NCI-H128 (cell line): ENCODE results near the gene WSCD2.
"Not testable (repeated sequence)": the region's sequence is repeated elsewhere in the genome, so short reads cannot be mapped to it uniquely, and the experiment has no call there.

ENCODE experiments used
- DNase-seq: peaks from one replicate; lab custom pipeline; 2025; ENCODE audit not compliant: unreplicated experiment; lab: John Stamatoyannopoulos, UW

Gene WSCD2

DNA sequence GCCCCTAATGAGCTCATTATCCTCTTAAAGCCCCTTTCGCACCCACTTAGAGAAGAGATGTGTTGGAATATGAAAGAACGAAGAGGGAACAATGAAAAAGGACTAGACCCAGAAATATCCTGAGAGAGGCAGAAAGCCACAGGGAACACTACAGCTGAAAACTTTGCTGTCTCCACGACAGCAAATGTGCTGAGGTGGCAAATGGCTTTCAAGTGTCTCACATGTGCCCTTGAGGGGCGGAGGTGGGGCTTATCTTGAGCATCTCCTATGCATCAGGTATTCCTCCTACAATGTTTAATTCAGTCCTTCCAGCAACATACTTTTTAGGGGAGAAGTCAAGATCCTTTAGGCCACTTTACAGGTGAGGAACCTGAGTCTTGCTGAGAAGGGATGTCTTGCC lies 62.9 kb downstream of the WSCD2 start:
- no peak for DNase-seq

DNA sequence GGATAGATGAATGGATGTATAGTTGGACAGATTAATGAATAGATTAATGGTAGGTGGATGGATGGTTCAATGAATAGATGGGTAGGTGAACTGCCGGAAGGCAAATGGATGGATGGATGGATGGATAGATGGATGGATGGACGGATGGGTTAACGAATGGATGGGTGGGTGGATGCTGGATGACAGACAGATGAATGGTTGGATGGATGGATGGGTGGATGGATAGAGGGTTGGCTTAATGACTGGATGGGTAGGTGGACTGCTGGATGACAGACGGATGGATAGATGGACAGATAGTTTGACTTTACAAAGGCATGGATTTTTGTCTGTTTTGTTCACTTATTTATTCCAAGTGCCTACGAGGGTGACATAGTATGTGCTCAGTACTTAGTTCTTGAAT lies 64.4 kb downstream of the WSCD2 start:
- no peak for DNase-seq

DNA sequence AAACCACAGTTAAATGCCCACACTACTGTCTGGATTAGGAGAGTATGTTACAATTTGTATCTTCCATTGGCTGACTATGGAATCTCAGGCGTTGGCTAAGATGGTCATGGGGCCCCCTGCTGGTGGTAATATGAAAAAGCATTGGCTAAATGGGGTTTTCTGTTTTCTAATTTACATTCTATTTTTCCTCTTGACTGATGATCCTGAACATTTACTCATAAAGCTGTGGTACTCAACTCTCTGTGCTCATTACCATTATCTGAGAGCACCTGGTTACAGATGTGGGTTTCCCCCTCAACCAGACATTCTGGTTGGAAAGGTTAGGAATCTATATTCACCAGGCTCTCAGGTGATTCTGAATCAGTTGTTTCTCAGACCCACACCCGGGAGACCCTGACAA lies 64.8 kb downstream of the WSCD2 start:
- DNase-seq, result no peak

DNA sequence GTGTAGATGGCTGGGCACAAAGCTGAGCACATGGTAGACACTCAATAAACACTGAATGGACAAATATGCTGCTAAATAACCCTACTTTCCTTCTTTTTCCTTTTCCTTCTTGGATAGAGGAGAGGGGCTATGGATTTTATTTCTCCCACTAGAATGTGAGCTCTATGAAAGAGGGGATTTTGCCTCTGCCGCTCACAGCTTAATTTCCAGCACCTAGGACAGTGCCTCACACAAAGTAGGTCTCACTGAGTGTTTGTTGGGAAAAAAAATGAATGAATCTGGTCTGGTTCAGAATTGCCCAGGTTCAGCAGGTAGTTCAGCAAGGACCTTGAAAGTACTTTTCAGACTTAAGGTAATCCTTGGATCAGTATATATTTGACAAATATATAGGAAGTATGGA lies 65.5 kb downstream of the WSCD2 start:
- no peak for DNase-seq

DNA sequence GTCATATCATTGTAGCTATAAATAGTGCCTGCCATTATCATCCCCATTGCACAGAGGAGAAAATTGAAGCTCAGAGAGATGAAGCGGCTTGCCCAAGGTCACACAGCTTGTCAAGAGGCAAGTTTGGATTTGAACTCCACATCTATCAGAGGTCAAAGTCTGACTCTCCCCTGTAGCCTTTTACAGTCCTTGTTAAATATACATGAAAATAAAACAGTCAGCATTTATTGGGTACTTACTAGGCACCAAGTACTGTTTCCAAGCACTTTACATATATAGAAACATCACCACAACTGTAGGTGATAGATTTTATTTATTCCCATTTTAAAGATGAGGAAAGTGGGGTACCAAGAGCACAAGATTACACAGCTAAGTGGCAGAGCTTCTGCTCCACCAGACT lies 67.2 kb downstream of the WSCD2 start:
- no peak for DNase-seq

DNA sequence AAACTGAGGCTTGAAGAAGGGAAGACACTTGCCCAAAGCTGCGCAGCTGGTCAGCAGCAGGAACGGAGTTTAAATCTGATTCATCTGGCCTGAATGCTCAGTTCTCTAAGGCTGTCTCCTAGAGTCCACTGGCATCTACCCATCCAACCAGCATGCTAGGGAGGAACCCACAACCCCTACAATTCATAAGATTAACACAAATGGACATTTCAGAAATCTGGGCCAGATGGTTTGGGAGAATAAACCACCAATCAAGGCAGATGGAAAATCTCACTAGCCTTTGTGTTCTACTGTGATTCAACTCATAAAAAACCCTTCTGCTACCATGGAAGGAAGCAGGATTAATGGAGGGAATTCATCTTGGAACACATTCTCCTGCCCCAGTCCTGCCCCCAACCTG lies 67.8 kb downstream of the WSCD2 start:
- DNase-seq, result no peak

DNA sequence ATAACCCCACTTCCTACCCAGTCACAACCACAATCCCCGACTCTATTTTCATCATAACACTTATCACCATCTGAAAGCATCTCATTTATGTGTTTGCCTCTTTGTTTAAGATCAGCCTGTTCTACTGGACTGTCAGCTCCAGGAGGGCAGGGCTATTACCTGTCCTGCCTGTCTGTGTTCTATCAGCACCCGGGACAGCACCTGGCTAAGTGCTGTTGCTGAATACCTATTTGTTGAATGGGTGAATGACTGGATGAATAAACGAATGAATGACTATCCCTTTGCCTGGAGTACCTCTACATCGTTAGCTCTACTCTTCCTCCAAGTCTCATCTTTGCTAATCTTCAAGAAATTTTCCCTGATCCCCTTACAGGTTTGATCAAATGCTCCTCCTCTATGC lies 69.0 kb downstream of the WSCD2 start:
- DNase-seq, result no peak

DNA sequence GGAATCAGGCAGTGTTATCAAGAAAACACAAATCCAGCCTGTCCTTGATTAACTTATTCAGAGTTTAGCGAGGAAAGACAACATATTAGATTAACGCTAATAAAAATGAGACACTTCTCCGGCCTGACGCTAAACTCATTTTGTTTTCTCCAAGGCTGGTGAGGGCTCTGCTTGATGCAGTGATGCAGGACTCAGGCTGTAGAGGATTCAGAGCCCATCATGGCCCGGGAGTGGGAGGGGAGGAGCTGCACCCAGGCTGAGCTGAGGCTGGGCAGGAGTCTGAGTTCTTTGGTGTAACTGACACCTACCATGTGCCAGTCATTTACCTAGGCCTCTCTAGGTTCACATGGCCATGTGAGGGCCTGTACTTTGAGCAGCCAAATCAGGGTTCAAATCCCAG lies 70.0 kb downstream of the WSCD2 start:
- no peak for DNase-seq

DNA sequence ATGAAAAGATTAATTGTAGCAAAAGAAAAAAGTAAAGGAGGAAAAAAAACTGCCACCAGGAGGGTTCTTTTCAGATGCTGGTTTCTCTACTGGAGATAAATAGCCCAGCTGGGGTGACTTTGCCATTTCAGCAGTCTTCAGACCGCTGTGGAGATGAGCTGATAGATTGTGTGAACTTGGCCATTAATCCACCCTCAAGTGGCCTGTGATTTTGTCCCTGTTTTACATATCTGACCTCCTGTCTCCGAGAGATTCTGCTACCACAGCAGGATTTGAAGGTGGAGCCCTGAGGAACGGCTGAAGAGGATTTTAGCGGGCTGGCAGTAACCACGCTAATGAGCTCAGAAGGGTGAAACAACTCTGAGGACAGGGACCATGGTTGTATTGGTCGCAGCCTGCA lies 72.7 kb downstream of the WSCD2 start:
- no peak for DNase-seq

DNA sequence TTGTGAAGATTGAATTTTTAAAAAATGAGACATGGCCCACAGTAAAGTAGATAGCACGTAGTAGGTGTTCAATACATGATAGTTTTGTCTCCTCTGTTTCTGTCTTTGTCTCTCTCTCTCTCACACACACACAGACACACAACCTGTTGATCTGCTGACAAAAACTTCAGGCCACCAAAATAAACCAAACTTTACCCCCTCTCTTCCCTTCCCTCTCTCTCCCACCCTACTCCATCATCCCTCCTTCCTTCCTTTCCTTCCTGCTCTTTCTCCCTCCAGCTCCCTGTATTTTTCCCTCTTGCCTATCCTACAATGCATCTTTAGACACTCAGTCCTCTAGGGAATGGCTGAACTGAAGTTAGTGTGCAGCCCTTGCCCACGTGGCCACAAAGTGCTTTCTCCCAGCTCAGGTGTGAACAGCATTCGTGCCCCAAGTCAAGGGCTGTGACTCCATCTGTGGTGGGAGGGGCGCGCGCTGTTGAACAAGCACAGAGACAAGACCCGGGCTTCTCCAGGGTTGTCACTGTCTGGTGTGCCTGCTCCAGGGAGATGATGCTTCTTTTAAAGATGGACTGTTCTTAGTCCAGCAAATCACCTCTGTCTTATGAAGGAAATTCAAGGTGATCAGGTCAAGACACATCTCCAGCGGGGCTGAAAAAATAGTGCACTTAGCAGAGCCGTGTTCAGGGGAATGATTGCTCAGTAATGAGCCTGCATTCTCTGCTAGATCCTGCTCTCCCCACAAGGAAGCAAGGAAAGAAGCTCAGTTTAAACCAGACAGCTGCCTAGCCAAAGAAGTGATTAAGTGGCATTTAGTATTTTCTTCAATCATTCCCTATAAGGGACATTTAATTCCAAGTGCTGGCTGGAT lies 75.3 kb downstream of the WSCD2 start:
- no peak for DNase-seq

DNA sequence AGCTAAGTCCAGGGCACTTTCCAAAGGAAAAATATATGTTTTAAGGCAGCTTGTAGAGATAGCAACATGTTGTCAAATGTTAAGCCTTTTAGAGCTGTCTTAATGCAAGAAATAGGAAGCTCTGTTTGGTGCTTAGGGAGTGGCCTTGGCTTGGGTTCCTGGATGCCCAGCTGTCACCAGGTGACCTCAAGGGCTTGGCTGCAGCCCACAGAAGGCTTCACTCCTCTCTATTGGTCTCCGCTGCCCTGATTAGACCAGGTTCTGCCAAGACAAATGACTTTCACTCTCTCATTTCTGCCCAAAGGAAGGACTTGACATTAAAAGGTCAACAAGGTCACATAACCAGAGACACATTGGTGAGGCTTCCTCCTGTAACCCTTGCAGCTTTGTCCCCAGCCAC lies 76.8 kb downstream of the WSCD2 start:
- no peak for DNase-seq

DNA sequence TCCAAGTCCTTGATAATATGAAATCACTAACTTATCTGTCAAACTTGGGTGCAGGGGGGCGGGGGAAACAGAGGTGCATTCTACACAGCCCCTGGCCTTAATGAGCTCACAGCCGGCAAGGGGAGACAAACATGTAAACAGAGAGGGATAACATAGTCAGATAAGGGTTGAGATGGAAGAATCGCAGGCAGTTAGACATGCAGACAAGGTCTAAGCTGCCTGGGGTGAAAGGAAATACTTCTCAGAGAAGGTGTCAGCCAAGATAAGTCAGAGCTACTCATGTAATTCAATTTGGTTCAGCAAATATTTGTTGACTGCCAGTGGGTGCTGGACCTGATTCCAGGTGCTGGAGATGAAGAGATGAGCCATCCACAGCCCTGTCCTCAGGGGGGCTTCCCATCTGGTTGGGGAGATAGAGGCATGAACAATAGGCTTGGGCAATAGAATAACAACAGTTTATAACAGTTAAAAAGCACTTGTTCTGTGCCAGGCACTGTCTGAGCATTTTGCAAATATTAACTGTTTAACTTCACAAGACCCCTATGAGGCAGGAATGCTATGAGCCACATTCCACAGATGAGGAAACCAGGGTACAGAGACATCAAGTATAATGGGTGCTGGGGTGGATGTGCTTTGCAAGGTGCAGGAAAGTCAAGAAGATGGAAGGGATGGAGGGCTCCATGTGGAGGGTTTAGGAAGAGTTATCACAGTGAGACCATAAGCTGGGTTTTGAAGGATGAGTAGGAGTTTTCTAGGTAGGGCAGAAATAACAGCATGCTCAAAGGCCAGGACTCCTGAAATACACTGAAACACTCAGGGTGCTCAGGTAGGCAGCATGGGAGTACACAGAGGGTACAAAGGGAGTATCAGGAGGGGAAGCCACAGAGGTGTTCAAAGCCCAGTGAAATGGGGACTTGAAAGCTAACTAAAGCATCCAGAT lies 79.0 kb downstream of the WSCD2 start:
- DNase-seq, result no peak

DNA sequence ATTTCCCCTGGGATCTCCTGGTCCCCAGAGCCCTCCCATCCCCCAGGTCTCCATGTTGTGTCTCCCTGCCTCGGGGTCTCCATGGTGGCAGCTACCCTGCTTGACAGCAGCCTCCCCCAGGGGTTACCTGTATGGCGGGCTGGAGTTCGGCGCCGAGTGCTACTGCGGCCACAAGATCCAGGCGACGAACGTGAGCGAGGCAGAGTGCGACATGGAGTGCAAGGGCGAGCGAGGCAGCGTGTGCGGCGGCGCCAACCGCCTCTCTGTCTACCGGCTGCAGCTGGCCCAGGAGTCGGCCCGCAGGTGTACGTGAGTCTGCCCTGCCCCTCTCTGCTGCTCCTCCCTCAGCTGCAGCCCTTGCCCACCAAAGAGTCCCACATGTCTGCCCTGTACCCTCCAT lies 80.9 kb downstream of the WSCD2 start:
- no peak for DNase-seq

DNA sequence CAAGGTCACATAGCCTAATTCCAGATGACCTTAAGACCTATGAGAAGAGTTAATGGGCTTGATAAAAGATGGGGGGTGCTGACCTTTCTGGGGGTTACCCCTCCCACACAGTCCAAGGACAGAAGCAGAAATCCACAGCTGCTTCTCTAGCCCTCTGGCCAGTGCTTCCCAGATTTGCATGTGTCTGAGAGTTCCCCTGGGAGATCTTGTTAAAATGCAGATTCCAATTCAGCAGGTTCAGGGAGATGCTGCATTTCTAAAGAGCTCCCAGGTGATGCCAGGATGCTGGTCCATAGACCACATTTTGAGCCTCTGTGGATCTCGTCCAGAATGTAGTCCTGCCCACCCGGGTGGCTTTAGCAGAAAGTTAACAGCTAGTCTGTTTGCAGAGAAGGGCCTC lies 82.1 kb downstream of the WSCD2 start:
- no peak for DNase-seq

DNA sequence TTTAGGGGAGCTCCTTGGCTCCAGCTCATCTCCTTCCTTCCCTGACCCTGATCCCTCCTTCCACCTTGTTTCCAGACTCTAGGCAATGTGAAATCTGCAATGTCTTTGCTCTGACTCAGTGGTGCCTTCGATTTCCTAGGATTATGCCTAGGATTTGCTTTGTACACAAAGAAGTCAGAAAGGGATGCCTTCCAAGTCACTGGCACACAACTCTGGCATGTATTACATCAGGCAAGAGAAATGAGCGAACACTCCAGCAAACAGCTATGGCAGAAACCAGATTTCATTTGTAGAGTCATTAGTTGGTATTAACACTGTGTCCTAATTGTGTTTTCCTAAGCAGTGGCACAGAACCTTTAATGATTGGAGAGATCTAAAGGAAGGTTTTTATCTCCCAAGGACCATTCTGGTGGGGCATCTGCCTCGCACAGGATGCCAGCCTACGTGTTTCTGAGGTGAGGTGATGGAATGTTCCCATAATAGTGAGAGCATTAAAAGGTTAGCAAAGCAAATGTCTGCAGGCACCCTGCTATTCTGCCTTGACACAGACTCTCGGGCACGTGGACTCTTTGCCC lies 84.9 kb downstream of the WSCD2 start:
- DNase-seq, result no peak

DNA sequence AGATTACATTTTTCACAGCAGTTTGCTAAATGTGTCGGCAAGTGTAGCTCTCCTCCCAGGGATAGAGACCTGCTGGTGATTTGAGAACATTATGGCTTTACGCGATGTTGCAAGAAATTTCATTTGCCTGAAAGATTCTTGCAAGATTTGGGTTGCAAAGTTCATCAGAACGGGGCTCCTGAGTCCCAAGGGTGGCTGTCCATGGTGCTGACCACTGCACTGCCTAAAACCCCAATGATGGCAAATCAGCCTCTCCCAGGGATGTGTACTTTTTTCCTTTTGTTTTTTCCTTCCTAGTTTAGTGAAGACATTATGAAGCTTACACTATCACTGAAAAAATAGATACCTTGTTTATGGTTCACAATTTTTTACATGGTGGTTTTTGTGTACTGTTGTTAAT lies 85.4 kb downstream of the WSCD2 start:
- no peak for DNase-seq

DNA sequence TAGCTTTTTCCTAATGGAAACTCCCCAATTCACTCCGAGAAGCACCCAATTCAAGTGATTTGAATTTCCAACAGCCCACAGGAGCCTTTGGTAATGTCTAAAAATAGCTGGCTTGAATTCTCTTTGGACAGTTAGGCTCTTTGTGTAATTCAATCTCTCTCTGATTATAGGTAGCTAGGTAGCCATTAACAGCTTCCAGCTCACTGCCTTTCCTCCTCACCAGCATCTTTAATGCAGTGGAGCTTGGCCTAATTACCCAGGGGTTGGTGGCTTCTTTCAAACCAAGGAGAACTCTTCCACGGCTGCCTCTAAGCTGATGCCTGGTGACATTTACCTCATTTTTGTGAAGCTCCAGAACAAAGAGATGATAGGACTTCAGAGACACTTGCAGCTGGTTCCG lies 86.4 kb downstream of the WSCD2 start:
- no peak for DNase-seq

DNA sequence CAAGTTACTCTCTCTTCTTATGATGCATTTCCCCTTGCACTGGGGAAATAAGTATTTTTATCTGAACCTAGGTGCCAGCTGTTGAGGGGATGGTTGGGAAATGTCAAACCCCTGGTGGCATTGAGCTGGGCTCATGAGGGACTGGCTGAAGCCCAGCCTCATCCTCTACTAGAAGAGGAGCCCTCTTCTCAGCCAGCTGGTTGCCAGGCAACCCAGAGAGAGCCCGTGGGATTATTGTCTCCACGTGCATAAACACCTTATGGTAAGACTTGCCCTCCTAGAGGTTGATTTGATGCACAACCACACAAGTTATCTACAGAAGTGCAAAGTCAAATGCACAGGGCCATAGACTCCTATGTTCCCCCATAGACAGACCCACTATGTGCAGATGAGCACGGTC lies 89.8 kb downstream of the WSCD2 start:
- DNase-seq, result no peak

DNA sequence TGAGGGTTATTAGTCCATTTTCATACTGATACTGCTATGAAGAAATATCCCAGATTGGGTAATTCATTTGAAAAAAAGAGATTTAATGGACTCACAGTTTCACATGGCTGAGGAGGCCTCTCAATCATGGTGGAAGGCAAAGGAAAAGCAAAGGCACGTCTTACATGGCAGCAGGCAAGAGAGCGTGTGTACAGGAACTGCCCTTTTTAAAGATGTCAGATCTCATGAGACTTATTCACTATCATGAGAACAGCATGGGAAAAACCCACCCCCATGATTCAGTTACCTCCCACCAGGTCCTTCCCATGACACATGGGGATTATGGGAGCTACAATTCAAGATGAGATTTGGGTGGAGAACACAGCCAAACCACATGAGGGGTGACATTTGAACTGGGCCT lies 96.0 kb downstream of the WSCD2 start:
- not testable (repeated sequence) for DNase-seq

DNA sequence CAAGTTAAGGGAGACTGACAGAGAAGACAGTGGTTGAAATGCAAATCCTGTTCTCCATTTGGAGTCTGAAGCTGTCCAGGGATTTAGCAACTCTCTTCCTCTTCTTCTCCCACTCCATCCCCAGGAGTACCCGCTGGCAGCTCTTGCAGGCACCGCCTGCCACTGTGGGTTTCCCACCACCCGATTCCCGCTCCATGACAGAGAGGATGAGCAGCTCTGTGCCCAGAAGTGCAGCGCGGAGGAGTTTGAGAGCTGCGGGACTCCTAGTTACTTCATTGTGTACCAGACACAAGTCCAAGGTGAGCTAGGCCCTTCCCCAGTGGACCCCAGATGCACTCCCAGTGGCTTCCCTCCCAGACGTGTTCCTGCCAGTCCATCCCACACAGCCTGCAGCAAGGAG lies 97.8 kb downstream of the WSCD2 start:
- DNase-seq, result no peak

DNA sequence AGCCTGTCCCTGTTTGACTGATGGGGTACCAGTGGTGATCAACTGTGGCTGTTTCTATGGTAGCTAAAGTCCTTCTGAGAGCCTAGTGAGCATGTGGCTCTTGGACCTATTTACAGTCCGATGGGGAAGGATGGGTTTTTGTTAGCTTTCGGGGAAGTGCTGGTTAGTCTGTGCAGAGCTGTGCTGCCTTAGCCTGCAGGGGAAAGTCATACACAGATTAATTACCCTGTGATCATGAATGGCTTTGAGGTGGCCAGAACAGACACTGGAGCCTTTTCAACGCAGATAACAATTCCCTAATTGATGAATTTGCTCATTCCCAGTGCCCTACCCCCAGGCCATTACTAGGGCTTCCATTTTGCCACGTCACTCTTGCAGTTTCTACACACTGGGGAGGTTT lies 99.7 kb downstream of the WSCD2 start:
- DNase-seq, result no peak
